Upper lobe of left lung (tissue), 6 donors: ENCODE results near the gene FOXN4. TPM values are rescaled to one million over a fixed set of nuclear protein-coding genes. Genes with fewer than 3 reads are reported as not detected.

Experiments
- ATAC-seq, 2 donors: fragments of 200-7000 bp; cut with Tn5 transposase; one replicate each; pipeline ENCODE4 v1.9.1; 2022; ENCODE audit warnings: mild to moderate bottlenecking in 2 of 2, moderate library complexity in 2 of 2; ENCODE audit not compliant: low FRiP score in 2 of 2
- DNase-seq, 2 donors: peaks; one replicate each; pipeline ENCODE4 v3.0.0-alpha.2; 2019 to 2020
- H3K27ac ChIP-seq, 4 donors: fragments of 200-600 bp; sonication (generic); one replicate each; pipeline ENCODE4 v1.5.1; 2016 to 2019
- H3K27me3 ChIP-seq, 4 donors: fragments of 200-600 bp; sonication (generic); one replicate each; pipeline ENCODE4 v1.5.1; 2017 to 2019
- H3K36me3 ChIP-seq, 4 donors: fragments of 200-600 bp; sonication (generic); one replicate each; pipeline ENCODE4 v1.5.1; 2016 to 2019
- H3K4me1 ChIP-seq, 4 donors: fragments of 200-600 bp; sonication (generic); one replicate each; pipeline ENCODE4 v1.5.1; 2018 to 2019
- H3K4me3 ChIP-seq, 4 donors: fragments of 200-600 bp; sonication (generic); one replicate each; pipeline ENCODE4 v1.5.1; 2017 to 2019; ENCODE audit warnings: mild to moderate bottlenecking in 2 of 4, moderate library complexity in 1 of 4
- H3K9me3 ChIP-seq, 4 donors: fragments of 200-600 bp; sonication (generic); one replicate each; pipeline ENCODE4 v1.5.1; 2018 to 2019
- EP300 ChIP-seq, 4 donors: sonication (generic); formaldehyde crosslinking; IDR thresholded peaks; one replicate each; pipeline ENCODE4 v1.5.1; 2017; ENCODE audit warnings: antibody characterized with exemption in 4 of 4, control low read depth in 2 of 4
- POLR2A ChIP-seq, 4 donors: fragments of 450-650 bp; IDR thresholded peaks; one replicate each; pipeline ENCODE4 v1.5.1; 2016 to 2017; ENCODE audit warnings: antibody characterized with exemption in 4 of 4, mild to moderate bottlenecking in 2 of 4
- POLR2AphosphoS5 ChIP-seq, 2 donors: sonication (generic); formaldehyde crosslinking; IDR thresholded peaks; one replicate each; pipeline ENCODE4 v1.5.1; 2017; ENCODE audit warnings: antibody characterized with exemption in 2 of 2
- WGBS, 2 donors: methylation state at CpG; one replicate each; pipeline ENCODE4 v1.1.5; 2017 to 2018; 5-methylcytosine and 5-hydroxymethylcytosine counted together
- total RNA-seq, 6 donors: library from RNA; depleted of rRNA in 4 of 6; stranded (reverse); fragments of >200 nt in 4 of 6; gene quantifications; one replicate each; pipeline versions ENCODE4 v1.1.0 to v1.2.1, GENCODE V29; 2016 to 2021
- TF ChIP-seq, protein P1 (sequence below), 6 experiments: fragments of 450-650 bp in 4 of 6; fragments of 200-600 bp in 2 of 6; sonication (generic) in 2 of 6; IDR thresholded peaks; one replicate each; pipeline ENCODE4 v1.5.1; 2016 to 2019; ENCODE audit warnings: antibody characterized with exemption in 6 of 6
- donor health status: DM: no; HTN: no; CAD: no; lungs with moderate emphysema.
- donor health status: DM: no; HTN: yes; CAD: no; lungs with severe emphysema.

Gene FOXN4
- total RNA-seq, 6 donors from 2014 or later = 0.49 to 5.2 (median 1.1) TPM; not detected in 3

DNA sequence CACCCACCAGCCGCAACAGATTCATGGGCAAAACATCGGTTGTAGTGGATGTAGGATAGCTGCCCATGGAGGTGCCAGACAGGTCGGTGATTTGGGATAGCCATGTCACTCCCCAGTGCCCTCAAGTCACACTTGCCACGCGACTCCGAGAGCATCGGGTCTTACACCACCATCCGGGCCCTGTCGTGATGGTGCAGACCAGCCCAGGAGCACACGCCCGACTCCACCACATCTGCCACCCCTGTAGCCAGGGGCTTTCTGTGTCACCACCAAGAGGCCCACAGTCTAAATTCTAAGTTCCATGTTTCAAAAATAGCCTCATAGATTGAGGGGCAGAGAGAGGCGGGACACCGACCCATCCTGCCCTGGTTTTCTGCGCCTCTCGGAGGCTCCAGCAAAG, 18.0 kb downstream of the FOXN4 start:
- H3K4me1 ChIP-seq = peaks cover 2 to 11% (median 7%) of the 10 kb centered on the region in 4 donors
- H3K27me3 ChIP-seq = peaks cover 0 to 11% (median 5%) of the 10 kb centered on the region in 4 donors

GRCh38 chr12:109290061-109290460, 19.0 kb downstream of the FOXN4 start:
- ATAC-seq = no peak
- no peaks in the 10 kb centered on the region for H3K9me3 ChIP-seq
- peak in 1 of 2 donors; percentile 73 for DNase-seq
- H3K4me3 ChIP-seq = no peak overlapping the region
- peaks cover 0 to 11% (median 5%) of the 10 kb centered on the region in 4 donors for H3K27me3 ChIP-seq
- no peaks in the 10 kb centered on the region for H3K36me3 ChIP-seq
- 87 to 92% methylated on average over 4 to 18 of the region's 18 CpGs for WGBS, 2 donors
- H3K4me1 ChIP-seq = peaks cover 2 to 11% (median 7%) of the 10 kb centered on the region in 4 donors
- no peak overlapping the region for H3K27ac ChIP-seq
- TF ChIP-seq POLR2AphosphoS5 (IDR thresholded peaks at IDR 0.05) = no peak
- TF ChIP-seq, protein P1, sequence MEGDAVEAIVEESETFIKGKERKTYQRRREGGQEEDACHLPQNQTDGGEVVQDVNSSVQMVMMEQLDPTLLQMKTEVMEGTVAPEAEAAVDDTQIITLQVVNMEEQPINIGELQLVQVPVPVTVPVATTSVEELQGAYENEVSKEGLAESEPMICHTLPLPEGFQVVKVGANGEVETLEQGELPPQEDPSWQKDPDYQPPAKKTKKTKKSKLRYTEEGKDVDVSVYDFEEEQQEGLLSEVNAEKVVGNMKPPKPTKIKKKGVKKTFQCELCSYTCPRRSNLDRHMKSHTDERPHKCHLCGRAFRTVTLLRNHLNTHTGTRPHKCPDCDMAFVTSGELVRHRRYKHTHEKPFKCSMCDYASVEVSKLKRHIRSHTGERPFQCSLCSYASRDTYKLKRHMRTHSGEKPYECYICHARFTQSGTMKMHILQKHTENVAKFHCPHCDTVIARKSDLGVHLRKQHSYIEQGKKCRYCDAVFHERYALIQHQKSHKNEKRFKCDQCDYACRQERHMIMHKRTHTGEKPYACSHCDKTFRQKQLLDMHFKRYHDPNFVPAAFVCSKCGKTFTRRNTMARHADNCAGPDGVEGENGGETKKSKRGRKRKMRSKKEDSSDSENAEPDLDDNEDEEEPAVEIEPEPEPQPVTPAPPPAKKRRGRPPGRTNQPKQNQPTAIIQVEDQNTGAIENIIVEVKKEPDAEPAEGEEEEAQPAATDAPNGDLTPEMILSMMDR (IDR thresholded peaks at IDR 0.05) = no peak
- no peak for TF ChIP-seq POLR2A (IDR thresholded peaks at IDR 0.05)
- no peak for TF ChIP-seq EP300 (IDR thresholded peaks at IDR 0.05)

More for the DNA sequence above, 18.0 kb downstream of the FOXN4 start:
- 59 to 65% methylated on average over 13 to 15 of the region's 15 CpGs for WGBS, 2 donors
- DNase-seq (no peak), ATAC-seq (no peak)
- Histone ChIP-seq H3K4me3 (peak overlapping the region in 3 of 4 donors; percentile 15 to 38 (median 19)), H3K36me3 (no peaks in the 10 kb centered on the region), H3K9me3 (no peaks in the 10 kb centered on the region), H3K27ac (no peak overlapping the region)
- no peak for TF ChIP-seq EP300 (IDR thresholded peaks at IDR 0.05)
- no peak for TF ChIP-seq POLR2AphosphoS5 (IDR thresholded peaks at IDR 0.05)
- TF ChIP-seq, protein P1 (IDR thresholded peaks at IDR 0.05) = no peak
- no peak for TF ChIP-seq POLR2A (IDR thresholded peaks at IDR 0.05)

DNA sequence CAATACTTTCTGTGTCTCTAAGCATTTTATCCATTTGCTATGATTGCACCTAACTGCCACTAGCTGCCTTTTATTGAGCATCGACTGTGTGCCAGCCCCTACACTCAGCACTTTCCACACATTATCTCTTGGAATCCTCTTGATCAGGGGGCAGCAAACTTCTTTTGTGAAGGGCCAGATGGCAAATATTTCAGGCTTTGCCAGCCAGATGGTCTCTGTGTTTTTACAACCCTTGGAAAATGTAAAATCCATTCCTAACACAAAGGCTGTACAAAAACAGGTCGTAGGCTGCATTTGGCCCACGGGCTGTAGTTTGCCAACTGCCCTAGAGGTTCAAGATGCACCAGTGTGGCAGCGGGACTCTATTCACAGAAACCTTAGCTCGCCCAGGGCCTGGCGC, 19.5 kb downstream of the FOXN4 start:
- Histone ChIP-seq H3K9me3 (no peaks in the 10 kb centered on the region), H3K36me3 (no peaks in the 10 kb centered on the region), H3K4me3 (no peak overlapping the region), H3K27ac (no peak overlapping the region), H3K27me3 (peaks cover 0 to 11% (median 5%) of the 10 kb centered on the region in 4 donors), H3K4me1 (peaks cover 2 to 11% (median 7%) of the 10 kb centered on the region in 4 donors)
- TF ChIP-seq EP300 (IDR thresholded peaks at IDR 0.05) = no peak
- TF ChIP-seq POLR2AphosphoS5 (IDR thresholded peaks at IDR 0.05) = no peak
- WGBS, 2 donors = 72 to 84% methylated on average over 6 of the region's 6 CpGs
- DNase-seq = no peak
- ATAC-seq = no peak

- no peaks in the 10 kb centered on the region for H3K9me3 ChIP-seq
- no peak overlapping the region for H3K27ac ChIP-seq
- ATAC-seq (no peak), DNase-seq (no peak)
- WGBS, 2 donors = 82% methylated on average over 4 of the region's 4 CpGs
- no peak overlapping the region for H3K4me3 ChIP-seq
- H3K4me1 ChIP-seq = peaks cover 2 to 11% (median 7%) of the 10 kb centered on the region in 4 donors
- no peaks in the 10 kb centered on the region for H3K36me3 ChIP-seq
- TF ChIP-seq EP300 (IDR thresholded peaks at IDR 0.05) = no peak
- TF ChIP-seq, protein P1 (IDR thresholded peaks at IDR 0.05) = no peak
- no peak for TF ChIP-seq POLR2A (IDR thresholded peaks at IDR 0.05)
- TF ChIP-seq POLR2AphosphoS5 (IDR thresholded peaks at IDR 0.05) = no peak
- peaks cover 0 to 11% (median 5%) of the 10 kb centered on the region in 4 donors for H3K27me3 ChIP-seq
Measured at GRCh38 chr12:109289004-109289403, 20.1 kb downstream of the FOXN4 start.

- Histone ChIP-seq H3K36me3 (no peaks in the 10 kb centered on the region), H3K4me1 (peaks cover 2 to 11% (median 7%) of the 10 kb centered on the region in 4 donors), H3K4me3 (no peak overlapping the region), H3K27me3 (peaks cover 0 to 11% (median 5%) of the 10 kb centered on the region in 4 donors), H3K9me3 (no peaks in the 10 kb centered on the region), H3K27ac (no peak overlapping the region)
- WGBS, 2 donors = 88 to 92% methylated on average over 1 of the region's 1 CpG
- DNase-seq (no peak), ATAC-seq (no peak)
- no peak for TF ChIP-seq POLR2AphosphoS5 (IDR thresholded peaks at IDR 0.05)
- TF ChIP-seq POLR2A (IDR thresholded peaks at IDR 0.05) = no peak
- no peak for TF ChIP-seq EP300 (IDR thresholded peaks at IDR 0.05)
- TF ChIP-seq, protein P1 (IDR thresholded peaks at IDR 0.05) = no peak
Measured at GRCh38 chr12:109288571-109288970, 20.5 kb downstream of the FOXN4 start.
